Body of pancreas (tissue), 4 donors: Measurements from ENCODE around the gene TMEM200C. TPM values are rescaled to one million over a fixed set of nuclear protein-coding genes. Genes with fewer than 3 reads are reported as not detected.
"Not testable (repeated sequence)": the region's sequence is repeated elsewhere in the genome, so short reads cannot be mapped to it uniquely, and the experiment has no call there.

ENCODE experiments used
- ATAC-seq: fragments of 150-250 bp; one replicate; pipeline ENCODE4 v1.9.1; 2016
- DNase-seq, 4 donors: peaks; one replicate each; pipeline ENCODE4 v3.0.0-alpha.2; 2019
- H3K27ac ChIP-seq, 4 donors: fragments of 200-600 bp; sonication (generic); 1 replicate in 3 of 4; 2 replicates in 1 of 4; pipeline versions ENCODE4 v1.5.1 to v1.6.1; 2016 to 2019; ENCODE audit warnings: mild to moderate bottlenecking in 1 of 4, mixed read lengths in 1 of 4, moderate library complexity in 1 of 4
- H3K27me3 ChIP-seq, 2 donors: fragments of 200-600 bp; sonication (generic); one replicate each; pipeline ENCODE4 v1.6.0; 2016; ENCODE audit warnings: mild to moderate bottlenecking in 1 of 2
- H3K36me3 ChIP-seq, 2 donors: fragments of 200-600 bp; sonication (generic); replicated peaks in 1 of 2; 2 replicates each; pipeline ENCODE4 v1.5.1; 2016; ENCODE audit warnings: low read depth in 2 of 2; ENCODE audit not compliant: insufficient read depth in 1 of 2
- H3K4me1 ChIP-seq: fragments of 200-600 bp; sonication (generic); one replicate; pipeline ENCODE4 v1.6.0; 2016
- H3K4me3 ChIP-seq, 2 donors: fragments of 200-600 bp; sonication (generic); 1 replicate in 1 of 2; 2 replicates in 1 of 2; pipeline ENCODE4 v1.5.1; 2016 to 2019
- H3K9me3 ChIP-seq, 3 donors: fragments of 200-600 bp; sonication (generic); 1 replicate in 2 of 3; 2 replicates in 1 of 3; pipeline ENCODE4 v1.5.1; 2016
- CTCF ChIP-seq, 7 experiments: fragments of 450-650 bp in 4 of 7; fragments of 200-600 bp in 3 of 7; sonication (generic) in 3 of 7; IDR thresholded peaks; one replicate each; pipeline ENCODE4 v1.5.1; 2016 to 2019; ENCODE audit warnings: antibody characterized with exemption in 7 of 7
- POLR2A ChIP-seq, 3 donors: fragments of 450-650 bp; IDR thresholded peaks; one replicate each; pipeline ENCODE4 v1.6.1; 2016; ENCODE audit warnings: antibody characterized with exemption in 3 of 3, mild to moderate bottlenecking in 2 of 3
- WGBS, 2 donors: methylation state at CpG; one replicate each; pipeline ENCODE4 v1.1.5; 2017; 5-methylcytosine and 5-hydroxymethylcytosine counted together
- intact Hi-C: fragments of 100-400 bp; cut with DNase I; formaldehyde crosslinking; loops from one replicate; pipeline ENCODE4 v1.15.1; 2023
- total RNA-seq, 2 donors: library from RNA; depleted of rRNA; stranded (reverse); fragments of >200 nt; gene quantifications; one replicate each; pipeline ENCODE4 v1.1.0, GENCODE V29; 2016

The TMEM200C gene
- total RNA-seq, 2 donors from 2014 or later = 0.78 TPM; not detected in 1

- H3K27me3 ChIP-seq = no peaks in the 10 kb centered on the region
- H3K4me3 ChIP-seq = no peak overlapping the region
- intact Hi-C loops = loop anchor here (10.0 kb wide), 2 partner anchors 613 to 1013 kb away; no protein-coding TSS in a partner anchor
- 13% methylated on average over 1 of the region's 1 CpG for WGBS, 2 donors
- ATAC-seq = no peak
- DNase-seq = no peak
- no peak for TF ChIP-seq CTCF (IDR thresholded peaks at IDR 0.05)
- TF ChIP-seq POLR2A (IDR thresholded peaks at IDR 0.05) = no peak
- no peaks in the 10 kb centered on the region for H3K4me1 ChIP-seq
- H3K27ac ChIP-seq = no peak overlapping the region
- H3K36me3 ChIP-seq = no peaks in the 10 kb centered on the region
- H3K9me3 ChIP-seq = no peaks in the 10 kb centered on the region
Observed at GRCh38 chr18:5871426-5871825, 23.9 kb downstream of the TMEM200C start.

- 35 to 38% methylated on average over 13 of the region's 13 CpGs for WGBS, 2 donors
- DNase-seq (peak; percentile 77 to 83 (median 80)), ATAC-seq (peak; percentile 92)
- Histone ChIP-seq H3K27me3 (no peaks in the 10 kb centered on the region), H3K36me3 (no peaks in the 10 kb centered on the region), H3K9me3 (peaks cover 0 to under 1% (median 0%) of the 10 kb centered on the region in 3 donors), H3K27ac (no peak overlapping the region), H3K4me3 (no peak overlapping the region), H3K4me1 (no peaks in the 10 kb centered on the region)
- TF ChIP-seq CTCF (IDR thresholded peaks at IDR 0.05) (peak; percentile 64 to 89 (median 83)), POLR2A (IDR thresholded peaks at IDR 0.05) (no peak)
- intact Hi-C loops = no loop called here
Observed at GRCh38 chr18:5868218-5868854, 27.0 kb downstream of the TMEM200C start.

- no peak overlapping the region for H3K4me3 ChIP-seq
- intact Hi-C loops = no loop called here
- no peaks in the 10 kb centered on the region for H3K27me3 ChIP-seq
- H3K36me3 ChIP-seq = no peaks in the 10 kb centered on the region
- H3K9me3 ChIP-seq = peaks cover 0 to 18% (median 0%) of the 10 kb centered on the region in 3 donors
- WGBS, 2 donors = 70 to 77% methylated on average over 1 of the region's 1 CpG
- H3K4me1 ChIP-seq = no peaks in the 10 kb centered on the region
- DNase-seq = no peak
- no peak for ATAC-seq
- TF ChIP-seq CTCF (IDR thresholded peaks at IDR 0.05) (no peak), POLR2A (IDR thresholded peaks at IDR 0.05) (no peak)
- no peak overlapping the region for H3K27ac ChIP-seq
Observed at GRCh38 chr18:5865521-5865920, 29.8 kb downstream of the TMEM200C start.

GRCh38 chr18:5862127-5862526 lies 33.2 kb downstream of the TMEM200C start:
- H3K4me3 ChIP-seq, intact Hi-C loops, H3K27ac ChIP-seq, H3K36me3 ChIP-seq, ATAC-seq, H3K4me1 ChIP-seq, H3K27me3 ChIP-seq, DNase-seq: not testable (repeated sequence)
- peaks cover 0 to 18% (median 0%) of the 10 kb centered on the region in 3 donors for H3K9me3 ChIP-seq
- WGBS, 2 donors = 29 to 67% methylated on average over 1 of the region's 1 CpG

GRCh38 chr18:5857180-5857579 lies 38.1 kb downstream of the TMEM200C start:
- no peak for TF ChIP-seq CTCF (IDR thresholded peaks at IDR 0.05)
- TF ChIP-seq POLR2A (IDR thresholded peaks at IDR 0.05) = no peak
- ATAC-seq = no peak
- Histone ChIP-seq H3K27ac (no peak overlapping the region), H3K36me3 (no peaks in the 10 kb centered on the region), H3K4me3 (no peak overlapping the region), H3K9me3 (peaks cover 0 to 6% (median 0%) of the 10 kb centered on the region in 3 donors), H3K4me1 (no peaks in the 10 kb centered on the region), H3K27me3 (no peaks in the 10 kb centered on the region)
- DNase-seq = no peak
- WGBS, 2 donors = 33% methylated on average over 3 of the region's 3 CpGs
- intact Hi-C loops = no loop called here
